HCT116 (cell line): Measurements from ENCODE around the gene ZNF423. TPM values are rescaled to one million over a fixed set of nuclear protein-coding genes. Genes with fewer than 3 reads are reported as not detected.

Experiments
- ATAC-seq: fragments of 200-7000 bp; cut with Tn5 transposase; 2 replicates; pipeline ENCODE4 v1.9.1; 2020; ENCODE audit warnings: mild to moderate bottlenecking, moderate library complexity
- BruUV-seq: library from RNA; stranded (reverse); fragments of 400-500 nt; replicated peaks from 2 replicates; lab custom pipeline; 2021; lab: Mats Ljungman, UMichigan
- CTCF ChIA-PET: fragments of 300-600 bp; sonication (Branson Sonifier 250); formaldehyde crosslinking; loops from one replicate; lab custom pipeline; 2021; ENCODE audit warnings: antibody characterized with exemption; lab: Charles Lee
- POLR2A ChIA-PET: fragments of 300-600, 350-600 bp; sonication (Branson Sonifier 250); formaldehyde crosslinking; loops from one replicate; lab custom pipeline; 2021; ENCODE audit warnings: antibody characterized with exemption; lab: Charles Lee
- RAD21 ChIA-PET, 2 experiments: fragments of 300-600 bp; sonication (Branson Sonifier 250); formaldehyde crosslinking; loops; one replicate each; lab custom pipeline; 2023; ENCODE audit warnings: low total read pairs in 2 of 2; ENCODE audit not compliant: uncharacterized antibody in 2 of 2, unreplicated experiment in 2 of 2, low non-redundant PET in 1 of 2; lab: Charles Lee
- DNase-seq: peaks from one replicate; pipeline ENCODE4 v3.0.0-alpha.2; 2010; ENCODE audit warnings: low read depth, low spot score
- H2AFZ ChIP-seq: fragments of 200-600 bp; shearing (Covaris generic), sonication (generic); 2 replicates; pipeline ENCODE4 v1.6.1; 2017; ENCODE audit warnings: low read depth, mixed run types, mixed read lengths, antibody characterized with exemption, low read length; ENCODE audit not compliant: poor library complexity, severe bottlenecking
- H3K27ac ChIP-seq: 2 replicates; pipeline ENCODE4 v1.5.1; 2012; ENCODE audit warnings: low read depth, low read length
- H3K27me3 ChIP-seq: fragments of 200-600 bp; sonication (generic); 2 replicates; pipeline ENCODE4 v1.6.1; 2016; ENCODE audit warnings: mixed run types, low read length, mixed read lengths; ENCODE audit not compliant: insufficient read depth
- H3K36me3 ChIP-seq, 2 experiments: fragments of 200-500 bp in 1 of 2; fragments of 200-600 bp in 1 of 2; sonication (Bioruptor generic) in 1 of 2; sonication (generic) in 1 of 2; 2 replicates each; pipeline versions ENCODE4 v1.5.1 to v1.6.1; 2014 to 2016; ENCODE audit warnings: low read length in 2 of 2, inconsistent platforms in 1 of 2, mixed read lengths in 1 of 2, mixed run types in 1 of 2; ENCODE audit not compliant: insufficient read depth in 2 of 2, control insufficient read depth in 1 of 2
- H3K4me1 ChIP-seq, 2 experiments: fragments of 200-600 bp in 1 of 2; sonication (generic) in 1 of 2; 2 replicates each; pipeline versions ENCODE4 v1.5.1 to v1.6.1; 2012 to 2017; ENCODE audit warnings: low read length in 2 of 2, inconsistent platforms in 1 of 2, mild to moderate bottlenecking in 1 of 2, mixed read lengths in 1 of 2, mixed run types in 1 of 2, moderate library complexity in 1 of 2; ENCODE audit not compliant: insufficient read depth in 2 of 2, control insufficient read depth in 1 of 2
- H3K4me2 ChIP-seq: fragments of 200-600 bp; sonication (generic); 2 replicates; pipeline ENCODE4 v1.6.1; 2017; ENCODE audit warnings: mixed run types, low read length, mixed read lengths
- H3K4me3 ChIP-seq, 2 experiments: fragments of 200-600 bp in 1 of 2; sonication (generic) in 1 of 2; replicated peaks in 1 of 2; 2 replicates each; pipeline ENCODE4 v1.5.1; 2011 to 2016; ENCODE audit warnings: low read length in 2 of 2, control low read depth in 1 of 2, low read depth in 1 of 2, mild to moderate bottlenecking in 1 of 2, mixed read lengths in 1 of 2, mixed run types in 1 of 2
- H3K79me2 ChIP-seq: fragments of 200-600 bp; sonication (generic); 2 replicates; pipeline ENCODE4 v1.6.1; 2017; ENCODE audit warnings: mild to moderate bottlenecking, mixed run types, low read length, moderate library complexity, mixed read lengths; ENCODE audit not compliant: insufficient read depth
- H3K9ac ChIP-seq: fragments of 200-600 bp; sonication (generic); 2 replicates; pipeline ENCODE4 v1.6.1; 2016; ENCODE audit warnings: low read length, mixed read lengths
- H3K9me2 ChIP-seq: fragments of 200-600 bp; sonication (generic), shearing (Covaris generic); 2 replicates; pipeline ENCODE4 v1.6.1; 2017; ENCODE audit warnings: mixed run types, mild to moderate bottlenecking, moderate library complexity; ENCODE audit not compliant: insufficient read depth
- H3K9me3 ChIP-seq, 2 experiments: fragments of 200-500 bp in 1 of 2; fragments of 200-600 bp in 1 of 2; sonication (Bioruptor generic) in 1 of 2; sonication (generic) in 1 of 2; 2 replicates each; pipeline ENCODE4 v1.6.1; 2014 to 2017; ENCODE audit warnings: low read length in 2 of 2, mixed read lengths in 2 of 2, inconsistent platforms in 1 of 2, low read depth in 1 of 2, mild to moderate bottlenecking in 1 of 2, mixed run types in 1 of 2, moderate library complexity in 1 of 2; ENCODE audit not compliant: control insufficient read depth in 1 of 2, insufficient read depth in 1 of 2
- H4K20me1 ChIP-seq: fragments of 200-600 bp; sonication (generic), shearing (Covaris generic); 2 replicates; pipeline ENCODE4 v1.6.1; 2017; ENCODE audit warnings: mixed run types, mild to moderate bottlenecking, moderate library complexity; ENCODE audit not compliant: insufficient read depth
- ELF1 ChIP-seq: IDR thresholded peaks from 2 replicates; pipeline ENCODE4 v1.6.1; 2012; ENCODE audit warnings: low read depth, borderline replicate concordance
- EZH2 ChIP-seq: fragments of 200-600 bp; sonication (generic); IDR thresholded peaks from 2 replicates; pipeline ENCODE4 v1.6.1; 2017; ENCODE audit warnings: antibody characterized with exemption, mixed run types
- EZH2phosphoT487 ChIP-seq: fragments of 200-600 bp; IDR thresholded peaks from 2 replicates; pipeline ENCODE4 v1.6.1; 2018; ENCODE audit warnings: antibody characterized with exemption, borderline replicate concordance
- FOSL1 ChIP-seq: IDR thresholded peaks from 2 replicates; pipeline ENCODE4 v1.6.1; 2012; ENCODE audit warnings: low read depth
- SIN3A ChIP-seq: IDR thresholded peaks from 2 replicates; pipeline ENCODE4 v1.6.1; 2012; ENCODE audit warnings: low read depth
- SP1 ChIP-seq: IDR thresholded peaks from 2 replicates; pipeline ENCODE4 v1.6.1; 2012; ENCODE audit warnings: low read depth
- YY1 ChIP-seq: IDR thresholded peaks from 2 replicates; pipeline ENCODE4 v1.6.1; 2011; ENCODE audit warnings: low read length, low read depth, moderate library complexity, mild to moderate bottlenecking; ENCODE audit not compliant: insufficient replicate concordance; ENCODE audit errors: extremely low read depth
- ZFX ChIP-seq: fragments of 450-650 bp; IDR thresholded peaks from 2 replicates; pipeline ENCODE4 v1.6.1; 2017
- ZNF274 ChIP-seq: fragments of 200-500 bp; sonication (Bioruptor generic); IDR thresholded peaks from 2 replicates; pipeline ENCODE4 v1.6.1; 2014; ENCODE audit warnings: mild to moderate bottlenecking, low read depth, low read length, inconsistent platforms
- intact Hi-C: fragments of 100-400 bp; cut with micrococcal nuclease; formaldehyde crosslinking; loops from 2 replicates; pipeline ENCODE4 v1.10.0; 2022
- total RNA-seq: library from RNA; stranded (reverse); gene quantifications from one replicate; pipeline ENCODE4 v1.2.1, GENCODE V29; 2021; ENCODE audit not compliant: unreplicated experiment
- TF ChIP-seq, protein P1 (sequence below): IDR thresholded peaks from 2 replicates; pipeline ENCODE4 v1.6.1; 2012
- TF ChIP-seq, protein P2 (sequence below), 3 experiments: fragments of 200-600 bp in 1 of 3; sonication (generic) in 1 of 3; IDR thresholded peaks in 2 of 3; conservative IDR thresholded peaks in 1 of 3; 2 replicates each; pipeline ENCODE4 v1.5.1; 2012 to 2017; ENCODE audit warnings: low read depth in 2 of 3, low read length in 2 of 3, antibody characterized with exemption in 1 of 3, borderline replicate concordance in 1 of 3, control low read depth in 1 of 3, mild to moderate bottlenecking in 1 of 3, mixed read lengths in 1 of 3, mixed run types in 1 of 3, moderate library complexity in 1 of 3; ENCODE audit not compliant: insufficient read depth in 1 of 3
- TF ChIP-seq, protein P3 (sequence below): IDR thresholded peaks from 2 replicates; pipeline ENCODE4 v1.6.1; 2012; ENCODE audit warnings: low read depth
- TF ChIP-seq, protein P4 (sequence below): IDR thresholded peaks from 2 replicates; pipeline ENCODE4 v1.6.1; 2011; ENCODE audit warnings: mild to moderate bottlenecking, low read length, moderate library complexity; ENCODE audit not compliant: insufficient replicate concordance; ENCODE audit errors: extremely low read depth

ZNF423 gene
- total RNA-seq, 1 experiment from 2014 or later = 0.22 TPM

DNA sequence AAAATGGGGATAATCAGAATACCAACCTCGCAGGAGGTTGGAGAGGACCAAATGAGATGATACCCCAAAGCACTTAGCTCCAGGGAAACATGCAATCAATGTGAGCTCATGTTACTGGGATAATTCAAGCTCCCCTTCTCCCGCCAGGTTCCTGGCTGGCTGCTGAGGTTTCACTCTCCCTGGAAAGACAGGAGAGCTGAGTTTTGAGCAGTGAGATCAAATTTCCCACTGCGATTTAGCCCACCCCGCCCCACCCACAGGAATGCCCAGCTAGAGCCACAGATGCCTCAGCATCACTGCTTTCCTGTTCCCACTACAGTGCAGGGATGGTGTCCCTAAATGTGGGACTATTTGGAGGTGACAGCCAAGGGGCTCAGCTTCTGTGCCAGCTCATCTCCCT, 56.7 kb downstream of the ZNF423 start:
- H3K4me3 ChIP-seq = no peak overlapping the region
- no TSS peak for BruUV-seq
- H3K27me3 ChIP-seq = peaks cover 29% of the 10 kb centered on the region
- no peaks in the 10 kb centered on the region for H3K4me1 ChIP-seq
- ChIA-PET POLR2A (no interaction called here), CTCF (no interaction called here), RAD21 (no interaction called here)
- intact Hi-C loops = no loop called here
- H3K27ac ChIP-seq = no peak overlapping the region
- H3K79me2 ChIP-seq = no peaks in the 10 kb centered on the region
- H4K20me1 ChIP-seq = no peaks in the 10 kb centered on the region
- no peak overlapping the region for H3K4me2 ChIP-seq
- H3K36me3 ChIP-seq = no peaks in the 10 kb centered on the region
- TF ChIP-seq ZNF274 (no peak), EZH2phosphoT487 (no peak)
- TF ChIP-seq, protein P1, sequence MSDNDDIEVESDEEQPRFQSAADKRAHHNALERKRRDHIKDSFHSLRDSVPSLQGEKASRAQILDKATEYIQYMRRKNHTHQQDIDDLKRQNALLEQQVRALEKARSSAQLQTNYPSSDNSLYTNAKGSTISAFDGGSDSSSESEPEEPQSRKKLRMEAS = no peak
- TF ChIP-seq, protein P2, sequence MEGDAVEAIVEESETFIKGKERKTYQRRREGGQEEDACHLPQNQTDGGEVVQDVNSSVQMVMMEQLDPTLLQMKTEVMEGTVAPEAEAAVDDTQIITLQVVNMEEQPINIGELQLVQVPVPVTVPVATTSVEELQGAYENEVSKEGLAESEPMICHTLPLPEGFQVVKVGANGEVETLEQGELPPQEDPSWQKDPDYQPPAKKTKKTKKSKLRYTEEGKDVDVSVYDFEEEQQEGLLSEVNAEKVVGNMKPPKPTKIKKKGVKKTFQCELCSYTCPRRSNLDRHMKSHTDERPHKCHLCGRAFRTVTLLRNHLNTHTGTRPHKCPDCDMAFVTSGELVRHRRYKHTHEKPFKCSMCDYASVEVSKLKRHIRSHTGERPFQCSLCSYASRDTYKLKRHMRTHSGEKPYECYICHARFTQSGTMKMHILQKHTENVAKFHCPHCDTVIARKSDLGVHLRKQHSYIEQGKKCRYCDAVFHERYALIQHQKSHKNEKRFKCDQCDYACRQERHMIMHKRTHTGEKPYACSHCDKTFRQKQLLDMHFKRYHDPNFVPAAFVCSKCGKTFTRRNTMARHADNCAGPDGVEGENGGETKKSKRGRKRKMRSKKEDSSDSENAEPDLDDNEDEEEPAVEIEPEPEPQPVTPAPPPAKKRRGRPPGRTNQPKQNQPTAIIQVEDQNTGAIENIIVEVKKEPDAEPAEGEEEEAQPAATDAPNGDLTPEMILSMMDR (IDR thresholded peaks at IDR 0.05 in 2 of 3, conservative IDR thresholded peaks at IDR 0.05 in 1 of 3; ENCODE audit: borderline replicate concordance in 1 of 3, insufficient read depth in 1 of 3, low read depth in 2 of 3, low read length in 2 of 3) = no peak
- ATAC-seq (no peak), DNase-seq (no peak)
- H3K9ac ChIP-seq = no peak overlapping the region
- no peaks in the 10 kb centered on the region for H3K9me3 ChIP-seq
- H2AFZ ChIP-seq = no peak overlapping the region
- H3K9me2 ChIP-seq = no peaks in the 10 kb centered on the region

DNA sequence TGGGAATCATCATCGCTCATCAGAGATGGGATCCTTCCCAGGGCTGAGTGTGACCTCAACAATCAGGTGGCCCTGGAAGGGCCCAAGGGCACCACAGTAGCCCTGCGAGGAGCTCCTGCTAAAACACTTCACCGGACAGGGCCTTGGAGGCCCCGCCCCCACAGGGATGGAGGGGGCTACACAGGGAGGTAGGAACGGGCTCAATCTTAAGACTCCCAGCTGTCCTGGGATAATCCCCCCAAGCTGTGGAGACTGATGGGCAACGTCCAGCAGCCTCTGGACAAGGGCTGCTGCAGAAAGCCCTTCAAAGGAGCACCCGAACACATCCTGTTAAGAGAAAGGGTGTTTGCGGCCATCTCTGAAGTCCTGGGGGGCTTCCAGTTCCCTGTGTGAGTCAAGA, 60.4 kb downstream of the ZNF423 start:
- ATAC-seq = no peak
- CTCF ChIA-PET = no interaction called here
- H3K4me1 ChIP-seq = no peaks in the 10 kb centered on the region
- TF ChIP-seq ELF1 (no peak), SIN3A (no peak), FOSL1 (no peak), ZFX (no peak), YY1 (no peak), EZH2 (no peak), SP1 (no peak)
- TF ChIP-seq, protein P3, sequence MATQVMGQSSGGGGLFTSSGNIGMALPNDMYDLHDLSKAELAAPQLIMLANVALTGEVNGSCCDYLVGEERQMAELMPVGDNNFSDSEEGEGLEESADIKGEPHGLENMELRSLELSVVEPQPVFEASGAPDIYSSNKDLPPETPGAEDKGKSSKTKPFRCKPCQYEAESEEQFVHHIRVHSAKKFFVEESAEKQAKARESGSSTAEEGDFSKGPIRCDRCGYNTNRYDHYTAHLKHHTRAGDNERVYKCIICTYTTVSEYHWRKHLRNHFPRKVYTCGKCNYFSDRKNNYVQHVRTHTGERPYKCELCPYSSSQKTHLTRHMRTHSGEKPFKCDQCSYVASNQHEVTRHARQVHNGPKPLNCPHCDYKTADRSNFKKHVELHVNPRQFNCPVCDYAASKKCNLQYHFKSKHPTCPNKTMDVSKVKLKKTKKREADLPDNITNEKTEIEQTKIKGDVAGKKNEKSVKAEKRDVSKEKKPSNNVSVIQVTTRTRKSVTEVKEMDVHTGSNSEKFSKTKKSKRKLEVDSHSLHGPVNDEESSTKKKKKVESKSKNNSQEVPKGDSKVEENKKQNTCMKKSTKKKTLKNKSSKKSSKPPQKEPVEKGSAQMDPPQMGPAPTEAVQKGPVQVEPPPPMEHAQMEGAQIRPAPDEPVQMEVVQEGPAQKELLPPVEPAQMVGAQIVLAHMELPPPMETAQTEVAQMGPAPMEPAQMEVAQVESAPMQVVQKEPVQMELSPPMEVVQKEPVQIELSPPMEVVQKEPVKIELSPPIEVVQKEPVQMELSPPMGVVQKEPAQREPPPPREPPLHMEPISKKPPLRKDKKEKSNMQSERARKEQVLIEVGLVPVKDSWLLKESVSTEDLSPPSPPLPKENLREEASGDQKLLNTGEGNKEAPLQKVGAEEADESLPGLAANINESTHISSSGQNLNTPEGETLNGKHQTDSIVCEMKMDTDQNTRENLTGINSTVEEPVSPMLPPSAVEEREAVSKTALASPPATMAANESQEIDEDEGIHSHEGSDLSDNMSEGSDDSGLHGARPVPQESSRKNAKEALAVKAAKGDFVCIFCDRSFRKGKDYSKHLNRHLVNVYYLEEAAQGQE = no peak
- TF ChIP-seq, protein P4, sequence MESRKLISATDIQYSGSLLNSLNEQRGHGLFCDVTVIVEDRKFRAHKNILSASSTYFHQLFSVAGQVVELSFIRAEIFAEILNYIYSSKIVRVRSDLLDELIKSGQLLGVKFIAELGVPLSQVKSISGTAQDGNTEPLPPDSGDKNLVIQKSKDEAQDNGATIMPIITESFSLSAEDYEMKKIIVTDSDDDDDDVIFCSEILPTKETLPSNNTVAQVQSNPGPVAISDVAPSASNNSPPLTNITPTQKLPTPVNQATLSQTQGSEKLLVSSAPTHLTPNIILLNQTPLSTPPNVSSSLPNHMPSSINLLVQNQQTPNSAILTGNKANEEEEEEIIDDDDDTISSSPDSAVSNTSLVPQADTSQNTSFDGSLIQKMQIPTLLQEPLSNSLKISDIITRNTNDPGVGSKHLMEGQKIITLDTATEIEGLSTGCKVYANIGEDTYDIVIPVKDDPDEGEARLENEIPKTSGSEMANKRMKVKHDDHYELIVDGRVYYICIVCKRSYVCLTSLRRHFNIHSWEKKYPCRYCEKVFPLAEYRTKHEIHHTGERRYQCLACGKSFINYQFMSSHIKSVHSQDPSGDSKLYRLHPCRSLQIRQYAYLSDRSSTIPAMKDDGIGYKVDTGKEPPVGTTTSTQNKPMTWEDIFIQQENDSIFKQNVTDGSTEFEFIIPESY = no peak

More for the DNA sequence above, 60.4 kb downstream of the ZNF423 start:
- no peaks in the 10 kb centered on the region for H4K20me1 ChIP-seq
- H3K27ac ChIP-seq = no peak overlapping the region
- H3K9ac ChIP-seq = no peak overlapping the region
- peaks cover 4% of the 10 kb centered on the region for H3K27me3 ChIP-seq
- H3K9me2 ChIP-seq = no peaks in the 10 kb centered on the region
- H3K4me2 ChIP-seq = no peak overlapping the region
- H3K4me3 ChIP-seq = no peak overlapping the region
- intact Hi-C loops = no loop called here
- POLR2A ChIA-PET = no interaction called here
- no peak for DNase-seq
- H3K79me2 ChIP-seq = no peaks in the 10 kb centered on the region
- no TSS peak for BruUV-seq
- RAD21 ChIA-PET = no interaction called here
- H2AFZ ChIP-seq = no peak overlapping the region
- no peaks in the 10 kb centered on the region for H3K9me3 ChIP-seq
- no peaks in the 10 kb centered on the region for H3K36me3 ChIP-seq
